ENCODE results near the gene STXBP2.

Gene STXBP2

GRCh38 chr19:7670790-7671189, 33.9 kb downstream of the STXBP2 start:
- H3K9me2 ChIP-seq (replicated peaks; ENCODE audit: insufficient read depth, low read length): no peaks in the 10 kb centered on the region
- H3F3A ChIP-seq (ENCODE audit: insufficient read depth): no peaks in the 10 kb centered on the region
- no peak overlapping the region for H3K4me2 ChIP-seq (ENCODE audit: low read depth, low read length, poor library complexity, severe bottlenecking)
- H2AFZ ChIP-seq (ENCODE audit: low read depth, low read length, severe bottlenecking): no peak overlapping the region
- no peaks in the 10 kb centered on the region for H3K36me3 ChIP-seq (ENCODE audit: low read length)
- TF ChIP-seq EZH2phosphoT487 (conservative IDR thresholded peaks at IDR 0.05; ENCODE audit: low read length) (no peak), CTCF (IDR thresholded peaks at IDR 0.05; ENCODE audit: insufficient read depth, low read length, poor library complexity, severe bottlenecking) (no peak)
- no peaks in the 10 kb centered on the region for H3K27me3 ChIP-seq (ENCODE audit: low read length)
- no peak overlapping the region for H3K9ac ChIP-seq (ENCODE audit: low read length)
- H3K4me3 ChIP-seq (ENCODE audit: insufficient read depth, low read length, poor library complexity, severe bottlenecking): no peak overlapping the region
- no peaks in the 10 kb centered on the region for H4K20me1 ChIP-seq (ENCODE audit: low read depth, low read length)
- no peaks in the 10 kb centered on the region for H3K9me3 ChIP-seq (ENCODE audit: insufficient read depth, low read length)
- no peak overlapping the region for H3K27ac ChIP-seq (ENCODE audit: low read depth, low read length)
- H3K79me2 ChIP-seq (ENCODE audit: insufficient read depth, low read length): no peaks in the 10 kb centered on the region

GRCh38 chr19:7672522-7672921, 35.6 kb downstream of the STXBP2 start:
- H2AFZ ChIP-seq (ENCODE audit: low read depth, low read length, severe bottlenecking): no peak overlapping the region
- no peaks in the 10 kb centered on the region for H3K36me3 ChIP-seq (ENCODE audit: low read length)
- no peaks in the 10 kb centered on the region for H4K20me1 ChIP-seq (ENCODE audit: low read depth, low read length)
- no peaks in the 10 kb centered on the region for H3F3A ChIP-seq (ENCODE audit: insufficient read depth)
- TF ChIP-seq CTCF (IDR thresholded peaks at IDR 0.05; ENCODE audit: insufficient read depth, low read length, poor library complexity, severe bottlenecking) (no peak), EZH2phosphoT487 (conservative IDR thresholded peaks at IDR 0.05; ENCODE audit: low read length) (no peak)
- no peak overlapping the region for H3K4me3 ChIP-seq (ENCODE audit: insufficient read depth, low read length, poor library complexity, severe bottlenecking)
- H3K9ac ChIP-seq (ENCODE audit: low read length): no peak overlapping the region
- no peaks in the 10 kb centered on the region for H3K9me3 ChIP-seq (ENCODE audit: insufficient read depth, low read length)
- no peak overlapping the region for H3K27ac ChIP-seq (ENCODE audit: low read depth, low read length)
- H3K9me2 ChIP-seq (replicated peaks; ENCODE audit: insufficient read depth, low read length): no peaks in the 10 kb centered on the region
- no peak overlapping the region for H3K4me2 ChIP-seq (ENCODE audit: low read depth, low read length, poor library complexity, severe bottlenecking)
- no peaks in the 10 kb centered on the region for H3K79me2 ChIP-seq (ENCODE audit: insufficient read depth, low read length)
- no peaks in the 10 kb centered on the region for H3K27me3 ChIP-seq (ENCODE audit: low read length)

GRCh38 chr19:7674010-7675005, 37.4 kb downstream of the STXBP2 start:
- Histone ChIP-seq H3K9me2 (replicated peaks; ENCODE audit: insufficient read depth, low read length) (no peaks in the 10 kb centered on the region), H2AFZ (ENCODE audit: low read depth, low read length, severe bottlenecking) (peak overlapping the region; percentile 85), H3K9me3 (ENCODE audit: insufficient read depth, low read length) (no peaks in the 10 kb centered on the region), H4K20me1 (ENCODE audit: low read depth, low read length) (no peaks in the 10 kb centered on the region), H3K27ac (ENCODE audit: low read depth, low read length) (no peak overlapping the region), H3K36me3 (ENCODE audit: low read length) (no peaks in the 10 kb centered on the region), H3K4me3 (ENCODE audit: insufficient read depth, low read length, poor library complexity, severe bottlenecking) (peak overlapping the region; percentile 37), H3F3A (ENCODE audit: insufficient read depth) (no peaks in the 10 kb centered on the region), H3K79me2 (ENCODE audit: insufficient read depth, low read length) (no peaks in the 10 kb centered on the region), H3K27me3 (ENCODE audit: low read length) (no peaks in the 10 kb centered on the region), H3K4me2 (ENCODE audit: low read depth, low read length, poor library complexity, severe bottlenecking) (peak overlapping the region; percentile 48), H3K9ac (ENCODE audit: low read length) (peak overlapping the region; percentile 28; the same call in 1 of the 2 replicates)
- TF ChIP-seq EZH2phosphoT487 (conservative IDR thresholded peaks at IDR 0.05; ENCODE audit: low read length): no peak
- no peak for TF ChIP-seq CTCF (IDR thresholded peaks at IDR 0.05; ENCODE audit: insufficient read depth, low read length, poor library complexity, severe bottlenecking)
